Measurements from ENCODE around the gene SCRN2. TPM values are rescaled to one million over a fixed set of nuclear protein-coding genes. Genes with fewer than 3 reads are reported as not detected.

The SCRN2 gene
- total RNA-seq, 4 donors from 2014 or later, result 11.0 to 22.3 (median 16.8) TPM

DNA sequence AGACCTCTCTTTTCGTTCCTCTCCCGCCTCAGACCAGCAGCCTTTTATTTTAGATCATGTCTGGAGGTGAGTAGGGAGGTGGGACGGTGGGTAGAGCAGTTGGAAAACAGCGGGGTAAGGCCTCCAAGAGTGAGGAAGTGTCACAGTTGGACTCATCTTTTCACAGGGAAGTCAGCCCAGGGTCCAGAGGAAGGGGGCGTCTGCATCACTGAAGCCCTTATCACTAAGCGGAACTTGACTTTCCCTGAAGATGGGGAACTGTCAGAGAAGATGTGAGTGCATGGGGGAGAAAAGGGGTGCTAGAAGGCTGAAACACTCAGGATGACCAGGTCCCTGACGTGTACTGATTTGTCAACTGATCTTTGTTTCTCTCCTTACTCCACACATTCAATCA is 9.1 kb downstream of the SCRN2 start:
- DNase-seq, result no peak
- Histone ChIP-seq H3K4me1 (peaks cover 15 to 22% of the 10 kb centered on the region in 2 donors), H3K4me3 (peak overlapping the region; percentile 77 to 92 (median 80)), H3K36me3 (peaks cover 0 to 21% of the 10 kb centered on the region in 2 donors), H3K27me3 (no peaks in the 10 kb centered on the region), H3K9me3 (no peaks in the 10 kb centered on the region), H3K27ac (peak overlapping the region; percentile 73 to 79 (median 76))
- TF ChIP-seq POLR2A (IDR thresholded peaks at IDR 0.05), result no peak
- TF ChIP-seq, protein P1, sequence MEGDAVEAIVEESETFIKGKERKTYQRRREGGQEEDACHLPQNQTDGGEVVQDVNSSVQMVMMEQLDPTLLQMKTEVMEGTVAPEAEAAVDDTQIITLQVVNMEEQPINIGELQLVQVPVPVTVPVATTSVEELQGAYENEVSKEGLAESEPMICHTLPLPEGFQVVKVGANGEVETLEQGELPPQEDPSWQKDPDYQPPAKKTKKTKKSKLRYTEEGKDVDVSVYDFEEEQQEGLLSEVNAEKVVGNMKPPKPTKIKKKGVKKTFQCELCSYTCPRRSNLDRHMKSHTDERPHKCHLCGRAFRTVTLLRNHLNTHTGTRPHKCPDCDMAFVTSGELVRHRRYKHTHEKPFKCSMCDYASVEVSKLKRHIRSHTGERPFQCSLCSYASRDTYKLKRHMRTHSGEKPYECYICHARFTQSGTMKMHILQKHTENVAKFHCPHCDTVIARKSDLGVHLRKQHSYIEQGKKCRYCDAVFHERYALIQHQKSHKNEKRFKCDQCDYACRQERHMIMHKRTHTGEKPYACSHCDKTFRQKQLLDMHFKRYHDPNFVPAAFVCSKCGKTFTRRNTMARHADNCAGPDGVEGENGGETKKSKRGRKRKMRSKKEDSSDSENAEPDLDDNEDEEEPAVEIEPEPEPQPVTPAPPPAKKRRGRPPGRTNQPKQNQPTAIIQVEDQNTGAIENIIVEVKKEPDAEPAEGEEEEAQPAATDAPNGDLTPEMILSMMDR (IDR thresholded peaks at IDR 0.05 in 4 of 5, conservative IDR thresholded peaks at IDR 0.05 in 1 of 5), result no peak
- intact Hi-C loops (cut with DNase I; ENCODE audit: low total_unique reads) (loop anchor here (1.0 to 2.0 kb wide), 3 partner anchors 63 to 214 kb away; partner anchors contain the start of gene CDK5RAP3), in situ Hi-C loops (cut with MboI; ENCODE audit: low sequenced_read_pairs in 4 of 4) (loop anchor here in 1 of 4 donors (25.0 kb wide), 1 partner anchor 305 kb away; no protein-coding TSS in a partner anchor)
- ATAC-seq, result no peak

- intact Hi-C loops (cut with DNase I; ENCODE audit: low total_unique reads) (loop anchor here (1.0 to 2.0 kb wide), 3 partner anchors 64 to 215 kb away; partner anchors contain the start of gene CDK5RAP3), in situ Hi-C loops (cut with MboI; ENCODE audit: low sequenced_read_pairs in 4 of 4) (loop anchor here in 1 of 4 donors (25.0 kb wide), 1 partner anchor 306 kb away; no protein-coding TSS in a partner anchor)
- peak within 1 kb of the TSS; percentile 73 to 79 (median 76) for H3K27ac ChIP-seq
- ATAC-seq, result peak; percentile 91 to 94
- no peaks in the 10 kb centered on the region for H3K27me3 ChIP-seq
- TF ChIP-seq, protein P1 (IDR thresholded peaks at IDR 0.05 in 4 of 5, conservative IDR thresholded peaks at IDR 0.05 in 1 of 5), result peak in 3 of 5 experiments; percentile 12 to 28 (median 22)
- peak; percentile 79 to 91 for TF ChIP-seq POLR2A (IDR thresholded peaks at IDR 0.05)
- H3K36me3 ChIP-seq, result peaks cover 0 to 28% of the 10 kb centered on the region in 2 donors
- peak; percentile 83 to 88 for DNase-seq
- H3K4me1 ChIP-seq, result peaks cover 15 to 22% of the 10 kb centered on the region in 2 donors
- no peaks in the 10 kb centered on the region for H3K9me3 ChIP-seq
- peak within 1 kb of the TSS; percentile 77 to 92 (median 80) for H3K4me3 ChIP-seq
Observed at GRCh38 chr17:47831003-47831933, 9.8 kb downstream of the SCRN2 start, which contains the start of the genes LRRC46 and MRPL10. TSS of gene LRRC46 (plus strand) at chr17:47831670. CDS start at chr17:47831990, 320 bp downstream. TSS of gene MRPL10 (minus strand) at chr17:47831541. CDS start at chr17:47831511, 30 bp downstream.

GRCh38 chr17:47830396-47831002 is 10.6 kb downstream of the SCRN2 start:
- peak overlapping the region; percentile 73 to 79 (median 76) for H3K27ac ChIP-seq
- peaks cover 15 to 22% of the 10 kb centered on the region in 2 donors for H3K4me1 ChIP-seq
- H3K4me3 ChIP-seq, result peak overlapping the region; percentile 77 to 92 (median 80)
- H3K9me3 ChIP-seq, result no peaks in the 10 kb centered on the region
- intact Hi-C loops (cut with DNase I; ENCODE audit: low total_unique reads) (loop anchor here (1.0 to 2.0 kb wide), 3 partner anchors 64 to 216 kb away; partner anchors contain the start of gene CDK5RAP3), in situ Hi-C loops (cut with MboI; ENCODE audit: low sequenced_read_pairs in 4 of 4) (loop anchor here in 1 of 4 donors (25.0 kb wide), 1 partner anchor 307 kb away; no protein-coding TSS in a partner anchor)
- peaks cover 0 to 34% of the 10 kb centered on the region in 2 donors for H3K36me3 ChIP-seq
- no peaks in the 10 kb centered on the region for H3K27me3 ChIP-seq
- no peak for DNase-seq
- ATAC-seq, result no peak
- TF ChIP-seq, protein P1 (IDR thresholded peaks at IDR 0.05 in 4 of 5, conservative IDR thresholded peaks at IDR 0.05 in 1 of 5), result no peak
- no peak for TF ChIP-seq POLR2A (IDR thresholded peaks at IDR 0.05)

- peaks cover 15 to 22% of the 10 kb centered on the region in 2 donors for H3K4me1 ChIP-seq
- peak overlapping the region in 1 of 4 donors; percentile 73 for H3K27ac ChIP-seq
- in situ Hi-C loops (cut with MboI; ENCODE audit: low sequenced_read_pairs in 4 of 4) (loop anchor here in 1 of 4 donors (25.0 kb wide), 1 partner anchor 307 kb away; no protein-coding TSS in a partner anchor), intact Hi-C loops (cut with DNase I; ENCODE audit: low total_unique reads) (loop anchor here (2.0 kb wide), 2 partner anchors 65 to 141 kb away; partner anchors contain the start of gene CDK5RAP3)
- no peak for TF ChIP-seq POLR2A (IDR thresholded peaks at IDR 0.05)
- TF ChIP-seq, protein P1 (IDR thresholded peaks at IDR 0.05 in 4 of 5, conservative IDR thresholded peaks at IDR 0.05 in 1 of 5), result no peak
- peaks cover 0 to 40% of the 10 kb centered on the region in 2 donors for H3K36me3 ChIP-seq
- no peaks in the 10 kb centered on the region for H3K27me3 ChIP-seq
- no peak for DNase-seq
- no peaks in the 10 kb centered on the region for H3K9me3 ChIP-seq
- no peak for ATAC-seq
- no peak overlapping the region for H3K4me3 ChIP-seq
Observed at GRCh38 chr17:47829870-47830269, 11.2 kb downstream of the SCRN2 start.
